Small intestine (tissue), 7 donors: ENCODE results near the gene S100A12. TPM values are rescaled to one million over a fixed set of nuclear protein-coding genes. Genes with fewer than 3 reads are reported as not detected.
"Not testable (repeated sequence)": the region's sequence is repeated elsewhere in the genome, so short reads cannot be mapped to it uniquely, and the experiment has no call there.

Experiments used
- DNase-seq, 2 donors: peaks; one replicate each; pipeline versions ENCODE4 v3.0.0 to v3.0.0-alpha.2; 2013
- FAIRE-seq: peaks from 2 replicates; lab custom pipeline; 2012; peaks lifted over from hg19 to GRCh38; lab: Jason Lieb, UNC
- H3K27ac ChIP-seq, 3 donors: one replicate each; pipeline ENCODE4 v1.5.1; 2013; ENCODE audit warnings: low read length in 2 of 3, mild to moderate bottlenecking in 2 of 3, control low read depth in 1 of 3, inconsistent platforms in 1 of 3, low read depth in 1 of 3, moderate library complexity in 1 of 3
- H3K27me3 ChIP-seq, 3 donors: one replicate each; pipeline ENCODE4 v1.6.1; 2013; ENCODE audit warnings: low read length in 3 of 3, inconsistent platforms in 1 of 3; ENCODE audit not compliant: control insufficient read depth in 3 of 3, insufficient read depth in 3 of 3
- H3K36me3 ChIP-seq, 3 donors: one replicate each; pipeline ENCODE4 v1.6.1; 2013; ENCODE audit warnings: low read length in 3 of 3, inconsistent platforms in 1 of 3, low read depth in 1 of 3, mild to moderate bottlenecking in 1 of 3, moderate library complexity in 1 of 3; ENCODE audit not compliant: control insufficient read depth in 3 of 3, insufficient read depth in 2 of 3
- H3K4me1 ChIP-seq, 3 donors: one replicate each; pipeline ENCODE4 v1.6.1; 2013; ENCODE audit warnings: low read length in 2 of 3, inconsistent platforms in 1 of 3, low read depth in 1 of 3, mild to moderate bottlenecking in 1 of 3, moderate library complexity in 1 of 3; ENCODE audit not compliant: control insufficient read depth in 3 of 3, insufficient read depth in 2 of 3
- H3K4me3 ChIP-seq, 3 donors: one replicate each; pipeline ENCODE4 v1.5.1; 2013; ENCODE audit warnings: low read length in 3 of 3, control low read depth in 1 of 3, inconsistent platforms in 1 of 3, low read depth in 1 of 3, mild to moderate bottlenecking in 1 of 3, moderate library complexity in 1 of 3
- H3K9me3 ChIP-seq, 2 donors: one replicate each; pipeline ENCODE4 v1.6.1; 2013; ENCODE audit warnings: low read depth in 1 of 2, low read length in 1 of 2; ENCODE audit not compliant: control insufficient read depth in 2 of 2, insufficient read depth in 1 of 2
- WGBS, 3 donors: extraction: QIAGEN DNeasy Blood & Tissue Kit; methylation state at CpG; one replicate each; pipeline ENCODE4 v1.1.7; 2013; 5-methylcytosine and 5-hydroxymethylcytosine counted together
- polyA plus RNA-seq, 4 donors: library from polyadenylated mRNA; stranded (reverse) in 3 of 4; unstranded in 1 of 4; fragments of 200-250 nt in 3 of 4; fragments of 120-200 nt in 1 of 4; gene quantifications; one replicate each; pipeline versions ENCODE4 v1.2.1 to v1.2.3, GENCODE V29; 2013
- donor health status: healthy with polysubstance abuse.
- donor health status: control.
- donor health status: control.
- donor health status: Bipolar disorder and iron deficiency.
- donor health status: healthy.

S100A12 gene
- polyA plus RNA-seq, 4 donors: 0.85 to 6.7 (median 2.8) TPM; not detected in 1

DNA sequence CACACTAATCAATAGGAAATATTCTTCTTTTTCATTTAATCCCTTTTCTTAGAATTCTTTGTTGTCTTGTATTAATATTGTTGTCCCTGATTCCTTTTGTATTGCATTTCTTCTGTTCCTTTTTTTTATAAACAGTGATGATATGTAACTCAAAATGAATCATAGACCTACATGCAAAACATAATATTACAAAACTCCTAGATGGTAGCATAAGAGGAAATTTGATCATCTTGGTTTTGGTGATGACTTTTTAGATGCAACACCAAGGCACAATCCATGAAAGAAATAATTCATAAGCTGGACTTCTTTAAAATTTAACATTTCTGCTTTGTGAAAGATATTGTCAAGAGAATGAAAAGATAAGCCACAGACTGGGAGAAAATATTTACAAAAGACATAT lies 38.5 kb upstream of the S100A12 start:
- not testable (repeated sequence) for H3K27me3 ChIP-seq, H3K36me3 ChIP-seq, H3K4me1 ChIP-seq, H3K9me3 ChIP-seq, H3K27ac ChIP-seq, FAIRE-seq, H3K4me3 ChIP-seq, DNase-seq

DNA sequence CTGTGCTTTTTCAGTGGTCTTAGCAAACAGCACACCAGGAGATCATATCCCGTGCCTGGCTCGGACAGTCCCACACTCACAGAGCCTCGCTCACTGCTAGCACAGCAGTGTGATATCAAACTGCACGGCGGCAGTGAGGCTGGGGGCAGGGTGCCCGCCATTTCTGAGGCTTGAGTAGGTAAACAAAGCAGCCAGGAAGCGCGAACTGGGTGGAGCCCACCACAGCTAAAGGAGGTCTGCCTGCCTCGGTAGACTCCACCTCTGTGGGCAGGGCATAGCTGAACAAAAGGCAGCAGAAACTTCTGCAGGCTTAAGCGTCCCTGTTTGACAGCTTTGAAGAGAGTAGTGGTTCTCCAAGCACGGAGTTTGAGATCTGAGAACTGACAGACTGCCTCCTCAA lies 31.9 kb upstream of the S100A12 start:
- WGBS, 3 donors: 45 to 54% (median 51%) methylated on average over 11 of the region's 11 CpGs
- not testable (repeated sequence) for H3K9me3 ChIP-seq, H3K4me3 ChIP-seq, H3K4me1 ChIP-seq, DNase-seq, H3K27me3 ChIP-seq, FAIRE-seq, H3K27ac ChIP-seq, H3K36me3 ChIP-seq

DNA sequence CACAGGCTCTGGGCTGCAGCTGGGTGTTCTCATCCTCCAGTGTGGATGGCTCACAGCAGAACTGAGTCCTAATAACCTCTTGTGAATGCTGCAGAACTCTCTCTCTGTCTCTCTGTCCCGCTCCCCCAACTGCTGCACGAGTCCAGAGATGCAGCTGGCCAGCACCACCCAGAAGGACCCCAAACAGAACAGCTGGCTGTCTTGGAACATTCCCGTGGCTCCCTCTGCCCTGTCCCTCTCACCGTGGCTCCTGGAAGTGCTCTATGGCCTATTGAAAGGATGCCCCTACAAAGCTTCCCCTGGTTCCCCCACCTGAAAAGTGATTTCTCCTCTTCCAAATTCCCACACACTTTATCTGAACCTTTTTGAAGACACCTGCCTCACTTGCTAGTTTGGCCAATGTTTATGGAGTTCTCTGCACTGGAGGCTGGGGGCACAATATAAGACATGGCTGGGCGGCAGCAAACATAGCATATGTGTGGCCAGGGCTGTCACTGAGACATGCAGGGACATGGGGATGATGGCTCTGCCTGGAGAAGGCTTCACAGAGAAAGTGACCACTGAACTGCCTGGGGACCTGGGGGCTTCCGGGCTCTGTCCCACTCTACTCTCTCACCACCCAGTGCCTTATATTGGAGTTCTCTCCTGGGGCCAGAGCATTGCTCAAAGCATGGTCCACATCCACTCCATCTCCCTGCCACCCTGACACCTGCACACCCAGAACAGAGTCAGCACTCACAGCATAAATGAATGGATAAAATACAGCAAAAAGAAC lies 30.6 kb upstream of the S100A12 start:
- not testable (repeated sequence) for H3K9me3 ChIP-seq, DNase-seq
- 68 to 78% (median 75%) methylated on average over 6 of the region's 6 CpGs for WGBS, 3 donors

DNA sequence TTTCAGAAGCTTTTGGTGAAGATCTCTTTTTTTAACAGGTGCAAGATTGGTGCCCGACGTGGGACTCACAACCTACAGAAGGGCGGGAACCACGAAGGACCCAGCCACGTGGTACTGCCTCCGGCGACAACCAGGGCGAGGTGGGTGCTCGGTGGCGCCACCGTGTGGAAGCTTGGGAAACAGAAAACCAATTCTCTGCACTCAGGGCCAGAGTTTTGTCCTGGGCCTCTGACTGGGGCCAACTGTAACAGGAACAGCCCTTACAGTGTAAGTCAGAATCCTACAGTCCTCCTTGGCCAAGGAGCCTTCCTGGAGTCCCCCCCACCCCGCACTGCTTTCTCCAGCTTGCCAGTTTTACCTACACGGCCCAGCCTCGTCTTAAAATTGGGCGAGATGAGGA lies 29.3 kb upstream of the S100A12 start:
- DNase-seq: peak; percentile 6 to 39
- H3K27me3 ChIP-seq: peaks cover 0 to 3% (median 0%) of the 10 kb centered on the region in 3 donors
- no peak overlapping the region for H3K4me3 ChIP-seq
- no peak overlapping the region for H3K27ac ChIP-seq
- FAIRE-seq: no peak
- 35 to 39% (median 37%) methylated on average over 15 of the region's 15 CpGs for WGBS, 3 donors
- peaks cover 0 to 2% of the 10 kb centered on the region in 2 donors for H3K9me3 ChIP-seq
- H3K36me3 ChIP-seq: no peaks in the 10 kb centered on the region
- H3K4me1 ChIP-seq: no peaks in the 10 kb centered on the region

More for the DNA sequence above, 30.6 kb upstream of the S100A12 start:
- H3K36me3 ChIP-seq, H3K27me3 ChIP-seq, H3K4me3 ChIP-seq, H3K27ac ChIP-seq, FAIRE-seq, H3K4me1 ChIP-seq: not testable (repeated sequence)

DNA sequence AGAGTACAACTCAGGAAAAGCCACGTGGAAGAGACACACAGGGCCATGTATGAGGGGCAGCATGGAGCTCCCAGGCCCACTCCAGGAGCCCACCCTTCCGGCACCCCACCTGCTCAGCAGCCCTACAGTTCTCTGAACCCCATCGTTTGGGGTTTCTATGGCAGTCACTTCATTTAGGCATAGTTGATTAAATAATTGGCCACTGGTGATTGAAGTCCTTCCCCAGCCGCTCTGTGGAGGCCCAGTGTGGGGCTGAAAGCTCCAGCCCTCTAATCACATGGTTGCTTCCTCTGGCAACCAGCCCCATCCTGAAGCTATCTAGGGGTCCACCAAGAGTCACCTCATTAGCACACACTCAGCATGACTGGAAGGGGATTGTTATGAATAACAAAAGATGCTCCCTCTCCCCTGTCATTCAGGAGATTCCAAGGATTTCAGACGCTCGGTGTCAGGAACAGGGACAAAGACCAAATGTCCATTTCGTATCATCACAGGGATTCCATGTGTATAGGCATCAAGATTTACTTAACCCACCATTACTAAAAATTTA lies 28.7 kb upstream of the S100A12 start:
- no peak overlapping the region for H3K27ac ChIP-seq
- H3K9me3 ChIP-seq: peaks cover 0 to 2% of the 10 kb centered on the region in 2 donors
- 73 to 78% (median 74%) methylated on average over 7 of the region's 7 CpGs for WGBS, 3 donors
- peaks cover 0 to 3% (median 0%) of the 10 kb centered on the region in 3 donors for H3K27me3 ChIP-seq
- FAIRE-seq (no peak), DNase-seq (no peak)
- H3K36me3 ChIP-seq: no peaks in the 10 kb centered on the region
- no peak overlapping the region for H3K4me3 ChIP-seq
- no peaks in the 10 kb centered on the region for H3K4me1 ChIP-seq

DNA sequence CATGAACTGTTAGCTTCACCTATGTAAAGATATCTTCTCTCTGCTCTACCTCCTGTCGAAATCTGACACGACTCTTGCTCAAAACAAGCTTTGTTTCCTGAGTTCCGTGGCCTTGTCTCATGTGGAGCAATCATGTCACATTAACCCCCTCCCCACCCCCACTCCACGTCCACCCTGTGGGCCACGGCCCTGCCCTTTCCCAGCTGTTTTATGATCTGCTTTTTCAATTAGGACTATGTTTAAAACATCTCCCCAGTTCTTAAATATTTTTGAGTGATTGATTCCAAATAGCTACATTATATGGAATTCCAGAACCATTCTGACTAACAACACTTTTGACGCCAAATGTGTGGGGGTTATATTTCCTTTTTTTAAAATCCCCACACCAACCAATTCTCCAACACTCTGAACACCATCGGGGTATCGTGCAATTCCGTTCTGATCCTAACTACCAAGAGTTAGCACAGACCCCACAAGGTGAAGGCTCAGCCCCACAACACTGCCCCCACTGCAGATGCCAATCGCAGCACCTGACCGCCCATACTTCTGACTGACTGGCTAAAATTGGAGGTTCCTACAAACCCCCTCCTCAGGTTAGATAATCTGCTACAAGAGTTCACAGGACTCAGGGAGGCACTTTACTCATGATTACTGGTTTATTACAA lies 28.1 kb upstream of the S100A12 start:
- H3K4me3 ChIP-seq: no peak overlapping the region
- H3K4me1 ChIP-seq: no peaks in the 10 kb centered on the region
- H3K9me3 ChIP-seq: peaks cover 0 to 2% of the 10 kb centered on the region in 2 donors
- H3K27ac ChIP-seq: no peak overlapping the region
- no peaks in the 10 kb centered on the region for H3K36me3 ChIP-seq
- WGBS, 3 donors: 78 to 83% (median 80%) methylated on average over 11 of the region's 11 CpGs
- FAIRE-seq (no peak), DNase-seq (no peak)
- H3K27me3 ChIP-seq: peaks cover 0 to 3% (median 0%) of the 10 kb centered on the region in 3 donors

DNA sequence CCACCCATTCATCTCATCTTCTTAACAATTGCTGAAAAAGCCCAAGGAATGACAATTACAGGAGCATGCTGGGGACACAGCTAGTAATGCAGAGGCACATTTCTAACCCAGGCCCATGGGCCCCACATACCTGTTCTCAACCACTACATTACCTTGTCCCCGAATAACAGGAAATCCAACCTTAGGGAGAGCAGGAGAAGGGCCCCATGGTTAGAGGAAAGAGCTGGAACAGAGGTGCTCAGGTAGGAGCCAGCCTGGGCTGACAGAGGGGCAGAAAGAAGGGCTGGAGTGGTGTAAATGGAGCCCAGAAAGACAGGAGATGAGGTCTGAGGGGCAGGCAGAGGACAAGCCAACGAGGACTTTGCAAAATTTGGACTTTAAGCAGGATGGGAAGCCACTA lies 26.8 kb upstream of the S100A12 start:
- Histone ChIP-seq H3K27ac (no peak overlapping the region), H3K36me3 (no peaks in the 10 kb centered on the region), H3K4me3 (no peak overlapping the region), H3K4me1 (no peaks in the 10 kb centered on the region), H3K27me3 (peaks cover 0 to 3% (median 0%) of the 10 kb centered on the region in 3 donors), H3K9me3 (peaks cover 0 to 2% of the 10 kb centered on the region in 2 donors)
- DNase-seq (no peak), FAIRE-seq (no peak)
- 41 to 53% (median 46%) methylated on average over 2 of the region's 2 CpGs for WGBS, 3 donors

DNA sequence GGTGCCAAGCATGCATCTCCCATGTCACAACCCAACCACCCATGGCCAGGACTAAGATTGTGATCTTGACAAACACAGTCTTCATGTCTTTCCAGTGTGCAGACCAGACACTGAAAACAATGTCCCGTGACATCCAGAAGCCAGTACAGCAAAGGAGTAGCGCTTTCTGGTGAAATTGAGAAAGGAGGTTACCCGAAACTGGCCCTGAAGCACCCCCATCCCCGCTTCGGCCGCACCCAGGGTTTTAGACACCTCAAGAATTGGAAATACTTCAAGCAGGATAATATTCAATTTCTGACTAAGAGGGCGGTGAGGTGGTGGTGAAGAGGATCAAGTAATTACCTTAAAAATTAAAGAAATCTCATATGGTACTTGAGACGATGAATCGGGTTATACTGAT lies 26.0 kb upstream of the S100A12 start:
- 88 to 92% (median 92%) methylated on average over 9 of the region's 9 CpGs for WGBS, 3 donors
- no peak for FAIRE-seq
- DNase-seq: no peak
- no peaks in the 10 kb centered on the region for H3K4me1 ChIP-seq
- no peaks in the 10 kb centered on the region for H3K36me3 ChIP-seq
- H3K27me3 ChIP-seq: no peaks in the 10 kb centered on the region
- peaks cover 0 to 2% of the 10 kb centered on the region in 2 donors for H3K9me3 ChIP-seq
- no peak overlapping the region for H3K4me3 ChIP-seq
- H3K27ac ChIP-seq: no peak overlapping the region
